Activated naive CD4-positive, alpha-beta T cell treated with anti-CD3 and anti-CD28 coated beads, Interleukin-2, amount 50 U/mL, for 72 hours (primary cell): ENCODE results near the gene NID1. TPM values are rescaled to one million over a fixed set of nuclear protein-coding genes. Genes with fewer than 3 reads are reported as not detected.
"Not testable (repeated sequence)": the region's sequence is repeated elsewhere in the genome, so short reads cannot be mapped to it uniquely, and the experiment has no call there.

Experiments used
- ATAC-seq, 2 donors: fragments of 150-1000 bp; cut with Tn5 transposase; 2 replicates each; pipeline ENCODE4 v1.10.0; 2021; ENCODE audit warnings: mild to moderate bottlenecking in 2 of 2, moderate library complexity in 2 of 2
- DNase-seq, 2 donors: peaks; one replicate each; pipeline ENCODE4 v3.0.0; 2021 to 2022; ENCODE audit warnings: low spot score in 2 of 2
- H3K27ac Mint-ChIP-seq, 2 donors: one replicate each; pipeline ENCODE4 v1.8.0; 2022; ENCODE audit warnings: mild to moderate bottlenecking in 2 of 2, mixed read lengths in 2 of 2
- H3K36me3 Mint-ChIP-seq, 2 donors: one replicate each; pipeline ENCODE4 v1.8.0; 2022; ENCODE audit warnings: mixed read lengths in 2 of 2
- H3K9me3 Mint-ChIP-seq, 2 donors: one replicate each; pipeline ENCODE4 v1.8.0; 2022; ENCODE audit warnings: mixed read lengths in 2 of 2
- total RNA-seq, 2 donors: library from RNA; stranded (reverse); gene quantifications; one replicate each; pipeline ENCODE4 v1.2.3, GENCODE V29; 2022

The NID1 gene
- total RNA-seq, 2 donors from 2014 or later = 0.70 TPM; not detected in 1

- Mint-ChIP-seq H3K9me3 (no peaks in the 10 kb centered on the region), H3K27ac (no peak overlapping the region), H3K36me3 (no peaks in the 10 kb centered on the region)
- DNase-seq (no peak), ATAC-seq (no peak)
Observed at GRCh38 chr1:235976490-235976889, 88.4 kb downstream of the NID1 start.

GRCh38 chr1:235974616-235975015 is 90.3 kb downstream of the NID1 start:
- H3K9me3 Mint-ChIP-seq = no peaks in the 10 kb centered on the region
- no peak for ATAC-seq
- H3K36me3 Mint-ChIP-seq = no peaks in the 10 kb centered on the region
- no peak for DNase-seq
- no peak overlapping the region for H3K27ac Mint-ChIP-seq

- H3K27ac Mint-ChIP-seq = peak overlapping the region in 1 of 2 donors; percentile 86
- not testable (repeated sequence) for H3K9me3 Mint-ChIP-seq, DNase-seq, ATAC-seq, H3K36me3 Mint-ChIP-seq
Observed at GRCh38 chr1:235972691-235973090, 92.2 kb downstream of the NID1 start.

GRCh38 chr1:235972311-235972689 is 92.6 kb downstream of the NID1 start:
- ATAC-seq (peak in 1 of 2 donors; percentile 18), DNase-seq (no peak)
- peak overlapping the region; percentile 83 to 86 for H3K27ac Mint-ChIP-seq
- no peaks in the 10 kb centered on the region for H3K36me3 Mint-ChIP-seq
- no peaks in the 10 kb centered on the region for H3K9me3 Mint-ChIP-seq

- Mint-ChIP-seq H3K36me3 (no peaks in the 10 kb centered on the region), H3K9me3 (no peaks in the 10 kb centered on the region), H3K27ac (peak overlapping the region; percentile 83 to 86)
- ATAC-seq (peak; percentile 96 to 99), DNase-seq (peak; percentile 86 to 93)
Observed at GRCh38 chr1:235971571-235972310, 93.1 kb downstream of the NID1 start.

GRCh38 chr1:235971020-235971419 is 93.9 kb downstream of the NID1 start:
- Mint-ChIP-seq H3K36me3 (no peaks in the 10 kb centered on the region), H3K27ac (peak overlapping the region in 1 of 2 donors; percentile 86), H3K9me3 (no peaks in the 10 kb centered on the region)
- no peak for DNase-seq
- ATAC-seq = no peak

GRCh38 chr1:235968831-235969230 is 96.1 kb downstream of the NID1 start:
- DNase-seq = no peak
- Mint-ChIP-seq H3K36me3 (peaks cover 6 to 10% of the 10 kb centered on the region in 2 donors), H3K9me3 (peaks cover 9 to 12% of the 10 kb centered on the region in 2 donors), H3K27ac (no peak overlapping the region)
- ATAC-seq = no peak

- H3K27ac Mint-ChIP-seq, DNase-seq, ATAC-seq: not testable (repeated sequence)
- H3K9me3 Mint-ChIP-seq = peaks cover 9 to 19% of the 10 kb centered on the region in 2 donors
- H3K36me3 Mint-ChIP-seq = peaks cover 6 to 24% of the 10 kb centered on the region in 2 donors
Observed at GRCh38 chr1:235966134-235966533, 98.8 kb downstream of the NID1 start.

GRCh38 chr1:235960809-235961208 is 104.1 kb downstream of the NID1 start:
- no peak for ATAC-seq
- no peak overlapping the region for H3K27ac Mint-ChIP-seq
- no peak for DNase-seq
- H3K36me3 Mint-ChIP-seq = peaks cover 6 to 24% of the 10 kb centered on the region in 2 donors
- H3K9me3 Mint-ChIP-seq = peaks cover 9 to 19% of the 10 kb centered on the region in 2 donors

- Mint-ChIP-seq H3K36me3 (peaks cover 0 to 7% of the 10 kb centered on the region in 2 donors), H3K9me3 (peaks cover 0 to 6% of the 10 kb centered on the region in 2 donors), H3K27ac (no peak overlapping the region)
- ATAC-seq = no peak
- no peak for DNase-seq
Observed at GRCh38 chr1:235958021-235958420, 106.9 kb downstream of the NID1 start.

- no peak for DNase-seq
- no peak for ATAC-seq
- Mint-ChIP-seq H3K36me3 (no peaks in the 10 kb centered on the region), H3K9me3 (peaks cover 0 to 4% of the 10 kb centered on the region in 2 donors), H3K27ac (no peak overlapping the region)
Observed at GRCh38 chr1:235955777-235956176, 109.1 kb downstream of the NID1 start.

- DNase-seq (peak in 1 of 2 donors; percentile 68), ATAC-seq (peak; percentile 28 to 73)
- Mint-ChIP-seq H3K9me3 (peaks cover 0 to 5% of the 10 kb centered on the region in 2 donors), H3K27ac (no peak overlapping the region), H3K36me3 (no peaks in the 10 kb centered on the region)
Observed at GRCh38 chr1:235954306-235955283, 110.3 kb downstream of the NID1 start.

- Mint-ChIP-seq H3K36me3 (no peaks in the 10 kb centered on the region), H3K27ac (no peak overlapping the region), H3K9me3 (peaks cover 0 to 5% of the 10 kb centered on the region in 2 donors)
- ATAC-seq = no peak
- no peak for DNase-seq
Observed at GRCh38 chr1:235953801-235954200, 111.1 kb downstream of the NID1 start.

GRCh38 chr1:235952950-235953615 is 111.8 kb downstream of the NID1 start:
- ATAC-seq (peak; percentile 97), DNase-seq (peak in 1 of 2 donors; percentile 42)
- H3K27ac Mint-ChIP-seq = peak overlapping the region in 1 of 2 donors; percentile 54
- H3K9me3 Mint-ChIP-seq = peaks cover 0 to 5% of the 10 kb centered on the region in 2 donors
- no peaks in the 10 kb centered on the region for H3K36me3 Mint-ChIP-seq

GRCh38 chr1:235951661-235952060 is 113.2 kb downstream of the NID1 start:
- Mint-ChIP-seq H3K9me3 (peaks cover 0 to 5% of the 10 kb centered on the region in 2 donors), H3K27ac (no peak overlapping the region), H3K36me3 (no peaks in the 10 kb centered on the region)
- no peak for DNase-seq
- ATAC-seq = no peak

- H3K36me3 Mint-ChIP-seq = no peaks in the 10 kb centered on the region
Observed at GRCh38 chr1:235950318-235950717, 114.6 kb downstream of the NID1 start.

More at GRCh38 chr1:235950318-235950717, 114.6 kb downstream of the NID1 start:
- no peak for DNase-seq
- no peak overlapping the region for H3K27ac Mint-ChIP-seq
- no peak for ATAC-seq
- H3K9me3 Mint-ChIP-seq = peaks cover 0 to 5% of the 10 kb centered on the region in 2 donors
